ENCODE results near the gene CAPRIN2. TPM values are rescaled to one million over a fixed set of nuclear protein-coding genes. Genes with fewer than 3 reads are reported as not detected.

The CAPRIN2 gene
- total and polyA plus RNA-seq, 2 of the 8 experiments (the other 6 are each of a cell fraction or from before 2014, with no cell fraction given): 24.8 to 52.0 TPM

GRCh38 chr12:30696103-30696408 lies 58.7 kb downstream of the CAPRIN2 start:
- ChIA-PET CTCF (ENCODE audit: partially characterized antibody) (interaction anchor here (0.6 to 1.9 kb wide), 9 partner anchors 25 to 439 kb away, joined by 3 to 6 read pairs (median 3); no protein-coding TSS in a partner anchor), POLR2A (ENCODE audit: partially characterized antibody) (interaction anchor here (0.7 to 4.7 kb wide), 7 partner anchors 14 to 435 kb away, joined by 3 to 17 read pairs (median 4); partner anchors contain the start of gene CAPRIN2)
- peak overlapping the region; percentile 92 for H2AFZ ChIP-seq (ENCODE audit: low read length)
- H3K4ac ChIP-seq (replicated peaks; ENCODE audit: insufficient read length, low read depth, low read length): no peak overlapping the region
- DNase-seq (ENCODE audit: low read depth in 1 of 2, low spot score in 2 of 2): no peak
- no peak overlapping the region for H2BK15ac ChIP-seq (ENCODE audit: low read length)
- H3K79me1 ChIP-seq (ENCODE audit: low read depth, low read length): peaks cover 6% of the 10 kb centered on the region; the same call in 1 of the 2 replicates
- H3K9me3 ChIP-seq (ENCODE audit: insufficient read depth in 2 of 2, low read depth in 1 of 2, low read length in 1 of 2): no peaks in the 10 kb centered on the region
- H3K9ac ChIP-seq (replicated peaks in 1 of 4; ENCODE audit: extremely low read depth in 1 of 4, low read depth in 3 of 4, low read length in 3 of 4): peak overlapping the region in 2 of 4 experiments; percentile 73 to 81; a peak in 3 of 7 replicates
- no peak overlapping the region for H3K56ac ChIP-seq (replicated peaks; ENCODE audit: insufficient read length, low read depth, low read length)
- no peaks in the 10 kb centered on the region for H3K27me3 ChIP-seq (replicated peaks in 1 of 4; ENCODE audit: control insufficient read depth in 3 of 4, extremely low read depth in 1 of 4, insufficient read depth in 3 of 4, low read length in 3 of 4)
- no peak overlapping the region for H3K18ac ChIP-seq (ENCODE audit: extremely low read depth, low read length)
- no peak overlapping the region for H3K14ac ChIP-seq (ENCODE audit: insufficient read length)
- TF ChIP-seq JUN (IDR thresholded peaks at IDR 0.05; ENCODE audit: low read depth, low read length) (no peak), TBP (IDR thresholded peaks at IDR 0.05; ENCODE audit: low read depth, low read length) (no peak), EP300 (IDR thresholded peaks at IDR 0.05; ENCODE audit: borderline replicate concordance in 1 of 2, low read depth in 2 of 2, low read length in 2 of 2) (no peak), ATF3 (IDR thresholded peaks at IDR 0.05; ENCODE audit: insufficient read depth, low read depth, low read length) (no peak)
- H4K91ac ChIP-seq (replicated peaks; ENCODE audit: insufficient read length, low read length): no peak overlapping the region
- H3K4me3 ChIP-seq (ENCODE audit: extremely low read depth in 1 of 4, insufficient read depth in 2 of 4, low read depth in 3 of 4, low read length in 4 of 4): peak overlapping the region; percentile 71 to 92 (median 90)
- peaks cover 15% of the 10 kb centered on the region for H3K23me2 ChIP-seq (ENCODE audit: low read depth, low read length)
- H3K4me1 ChIP-seq (replicated peaks in 1 of 4; ENCODE audit: control insufficient read depth in 3 of 4, insufficient read depth in 4 of 4, low read length in 3 of 4): peaks cover 0 to 4% (median 2%) of the 10 kb centered on the region in 4 experiments; a peak in 5 of 7 replicates
- H2BK20ac ChIP-seq (ENCODE audit: low read length): no peak overlapping the region
- H2AK5ac ChIP-seq (ENCODE audit: low read depth, low read length): no peak overlapping the region
- 19% methylated on average over 6 of the region's 6 CpGs; no CpG with 5 or more reads in 1 of the 2 experiments for WGBS, 2 experiments (ENCODE audit: extremely low coverage in 1 of 2, insufficient coverage in 1 of 2, insufficient read length in 1 of 2, insufficient replicate concordance in 2 of 2, low coverage in 1 of 2, low lambda C conversion rate in 2 of 2, missing lambda C conversion rate in 1 of 2)
- H4K5ac ChIP-seq (ENCODE audit: insufficient read length, low read depth, low read length): peak overlapping the region; percentile 59
- H3K23ac ChIP-seq (ENCODE audit: insufficient read length): no peak overlapping the region
- peak overlapping the region; percentile 72 to 78 for H3K4me2 ChIP-seq (ENCODE audit: insufficient read depth in 1 of 2, low read depth in 2 of 2, low read length in 2 of 2)
- no peak overlapping the region; the same call in 1 of the 2 replicates for H2BK5ac ChIP-seq (ENCODE audit: low read depth, low read length)
- H2BK12ac ChIP-seq (ENCODE audit: low read depth, low read length): no peak overlapping the region
- H4K20me1 ChIP-seq (replicated peaks in 1 of 2; ENCODE audit: control insufficient read depth in 1 of 2, insufficient read depth in 2 of 2, low read length in 2 of 2): peaks cover 0 to 11% of the 10 kb centered on the region in 2 experiments
- no peak overlapping the region for H2BK120ac ChIP-seq (replicated peaks; ENCODE audit: low read depth, low read length)
- FAIRE-seq: no peak
- no peaks in the 10 kb centered on the region for H3K36me3 ChIP-seq (ENCODE audit: control insufficient read depth in 2 of 4, insufficient read depth in 4 of 4, low read length in 3 of 4)
- no peak overlapping the region for H3K27ac ChIP-seq (ENCODE audit: low read depth, low read length)
- H3K79me2 ChIP-seq (ENCODE audit: control insufficient read depth in 1 of 2, insufficient read depth in 2 of 2, low read length in 2 of 2): peaks cover 0 to 37% of the 10 kb centered on the region in 2 experiments; a peak in 2 of 4 replicates
- no peak overlapping the region for H4K8ac ChIP-seq (ENCODE audit: extremely low read depth, insufficient read depth, low read length)

Measured in H1 (cell line).